Measurements from ENCODE around the gene TRPM2. TPM values are rescaled to one million over a fixed set of nuclear protein-coding genes. Genes with fewer than 3 reads are reported as not detected.

The TRPM2 gene
- total RNA-seq, 1 donor from 2014 or later = 2.8 TPM

DNA sequence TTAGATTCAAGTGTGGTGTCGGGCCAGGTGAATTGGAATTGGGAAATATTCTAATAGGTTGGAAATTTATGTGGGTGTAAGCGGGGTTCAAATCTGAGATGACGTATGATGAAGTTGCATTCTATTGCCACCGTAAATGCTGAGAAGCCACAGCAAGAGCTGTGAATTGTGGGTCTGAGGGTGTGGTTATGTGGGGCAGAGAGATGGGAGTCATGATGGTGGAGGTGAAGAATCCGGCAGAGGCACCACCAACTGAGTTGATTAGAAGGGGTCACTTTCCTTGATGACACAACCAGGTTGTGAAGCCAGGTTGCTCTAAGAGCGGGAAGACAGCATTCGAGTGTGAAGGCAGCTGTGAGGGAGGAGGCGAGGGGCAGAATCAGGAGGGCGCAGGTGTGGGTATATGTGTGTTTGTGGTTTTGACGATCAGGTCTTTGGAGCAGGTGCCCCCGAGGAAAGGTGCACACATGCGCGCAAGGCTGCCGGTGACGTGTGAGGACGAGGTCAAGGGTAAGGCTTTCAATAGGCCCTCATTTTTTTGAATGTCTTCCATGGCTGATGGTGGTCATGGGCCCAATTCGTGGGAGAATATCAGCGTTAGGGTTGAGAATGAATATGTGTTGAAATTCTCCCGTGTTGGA, 120.6 kb downstream of the TRPM2 start:
- H3K27me3 ChIP-seq (ENCODE audit: control insufficient read depth, insufficient read depth, low read length) = no peaks in the 10 kb centered on the region
- no peak overlapping the region for H3K4me3 ChIP-seq (ENCODE audit: low read depth, low read length)
- TF ChIP-seq, protein P1, sequence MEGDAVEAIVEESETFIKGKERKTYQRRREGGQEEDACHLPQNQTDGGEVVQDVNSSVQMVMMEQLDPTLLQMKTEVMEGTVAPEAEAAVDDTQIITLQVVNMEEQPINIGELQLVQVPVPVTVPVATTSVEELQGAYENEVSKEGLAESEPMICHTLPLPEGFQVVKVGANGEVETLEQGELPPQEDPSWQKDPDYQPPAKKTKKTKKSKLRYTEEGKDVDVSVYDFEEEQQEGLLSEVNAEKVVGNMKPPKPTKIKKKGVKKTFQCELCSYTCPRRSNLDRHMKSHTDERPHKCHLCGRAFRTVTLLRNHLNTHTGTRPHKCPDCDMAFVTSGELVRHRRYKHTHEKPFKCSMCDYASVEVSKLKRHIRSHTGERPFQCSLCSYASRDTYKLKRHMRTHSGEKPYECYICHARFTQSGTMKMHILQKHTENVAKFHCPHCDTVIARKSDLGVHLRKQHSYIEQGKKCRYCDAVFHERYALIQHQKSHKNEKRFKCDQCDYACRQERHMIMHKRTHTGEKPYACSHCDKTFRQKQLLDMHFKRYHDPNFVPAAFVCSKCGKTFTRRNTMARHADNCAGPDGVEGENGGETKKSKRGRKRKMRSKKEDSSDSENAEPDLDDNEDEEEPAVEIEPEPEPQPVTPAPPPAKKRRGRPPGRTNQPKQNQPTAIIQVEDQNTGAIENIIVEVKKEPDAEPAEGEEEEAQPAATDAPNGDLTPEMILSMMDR (IDR thresholded peaks at IDR 0.05; ENCODE audit: insufficient read depth, low read length, poor library complexity, severe bottlenecking) = no peak
- H3K36me3 ChIP-seq (ENCODE audit: control insufficient read depth, insufficient read depth, low read length) = no peaks in the 10 kb centered on the region
- no peak for DNase-seq (ENCODE audit: low read depth)

DNA sequence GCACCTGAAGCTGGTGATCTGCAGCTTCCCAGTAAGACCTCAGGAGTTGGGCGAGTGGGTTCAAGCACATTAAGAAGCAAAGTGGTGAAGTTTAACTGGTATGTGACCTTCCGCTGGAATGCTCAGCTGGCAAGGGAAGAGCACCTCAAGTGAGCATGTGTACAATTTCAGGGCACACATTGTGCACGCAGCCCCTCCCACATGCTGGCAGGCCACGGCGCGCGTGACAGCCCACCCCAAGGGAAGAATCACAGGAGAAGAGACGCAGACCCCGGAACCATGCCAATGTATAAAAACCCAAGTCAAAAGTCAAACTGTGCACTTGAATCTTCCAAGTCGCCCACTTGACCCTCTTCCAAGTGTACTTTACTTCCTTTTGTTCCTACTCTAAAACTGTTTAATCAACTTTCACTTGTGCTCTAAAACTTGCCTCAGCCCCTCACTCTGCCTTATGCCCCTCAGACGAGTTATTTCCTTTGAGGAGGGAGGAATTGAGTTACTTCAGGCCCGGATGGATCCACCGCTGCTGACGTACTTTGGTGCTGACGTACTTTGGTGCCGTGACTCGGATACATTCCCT, 121.9 kb downstream of the TRPM2 start:
- DNase-seq (ENCODE audit: low read depth) = no peak
- Histone ChIP-seq H3K27me3 (ENCODE audit: control insufficient read depth, insufficient read depth, low read length) (no peaks in the 10 kb centered on the region), H3K4me3 (ENCODE audit: low read depth, low read length) (no peak overlapping the region), H3K36me3 (ENCODE audit: control insufficient read depth, insufficient read depth, low read length) (no peaks in the 10 kb centered on the region)
- TF ChIP-seq, protein P1 (IDR thresholded peaks at IDR 0.05; ENCODE audit: insufficient read depth, low read length, poor library complexity, severe bottlenecking) = no peak

DNA sequence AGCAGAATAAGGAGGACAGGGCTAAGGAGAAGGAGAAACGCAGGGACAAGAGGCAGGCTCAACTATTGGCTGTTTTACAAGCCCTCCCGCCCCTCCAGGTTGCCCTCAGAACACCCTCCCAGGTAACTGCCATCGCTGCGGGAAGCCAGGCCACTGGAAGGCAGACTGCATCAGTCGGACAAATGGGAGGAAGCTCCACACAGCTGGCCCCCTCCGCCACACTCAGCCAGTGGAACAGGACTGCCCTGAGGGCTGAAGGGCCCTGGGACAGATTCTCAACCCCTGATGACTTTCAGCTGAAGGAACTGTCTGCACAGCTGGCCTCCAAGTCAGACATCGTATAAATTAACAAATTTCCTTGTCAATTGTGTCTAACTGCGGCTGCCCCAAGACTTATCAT, 123.7 kb downstream of the TRPM2 start:
- H3K27me3 ChIP-seq (ENCODE audit: control insufficient read depth, insufficient read depth, low read length) = no peaks in the 10 kb centered on the region
- no peak for DNase-seq (ENCODE audit: low read depth)
- TF ChIP-seq, protein P1 (IDR thresholded peaks at IDR 0.05; ENCODE audit: insufficient read depth, low read length, poor library complexity, severe bottlenecking) = no peak
- no peaks in the 10 kb centered on the region for H3K36me3 ChIP-seq (ENCODE audit: control insufficient read depth, insufficient read depth, low read length)
- H3K4me3 ChIP-seq (ENCODE audit: low read depth, low read length) = no peak overlapping the region

DNA sequence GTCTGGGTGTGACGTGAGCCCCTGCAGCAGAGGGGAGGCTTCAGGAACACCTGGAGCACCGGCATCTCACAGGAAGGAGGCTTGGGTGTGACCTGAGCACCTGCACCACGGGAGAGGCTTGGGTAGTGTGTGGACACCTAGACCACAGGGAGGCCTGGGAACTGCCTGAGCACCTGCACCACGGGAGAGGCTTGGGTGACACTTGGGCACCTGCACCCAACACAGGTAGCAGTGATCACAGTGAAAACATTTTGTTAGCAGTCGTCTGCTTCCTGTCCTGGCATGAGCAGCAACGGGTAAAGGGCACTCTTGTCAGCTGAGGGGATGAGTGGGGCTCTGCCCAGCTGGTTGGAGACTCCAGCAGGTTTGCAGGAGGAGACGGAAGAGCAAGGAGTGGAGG, 124.3 kb downstream of the TRPM2 start:
- no peak for DNase-seq (ENCODE audit: low read depth)
- Histone ChIP-seq H3K36me3 (ENCODE audit: control insufficient read depth, insufficient read depth, low read length) (no peaks in the 10 kb centered on the region), H3K4me3 (ENCODE audit: low read depth, low read length) (no peak overlapping the region), H3K27me3 (ENCODE audit: control insufficient read depth, insufficient read depth, low read length) (no peaks in the 10 kb centered on the region)
- TF ChIP-seq, protein P1 (IDR thresholded peaks at IDR 0.05; ENCODE audit: insufficient read depth, low read length, poor library complexity, severe bottlenecking) = no peak

DNA sequence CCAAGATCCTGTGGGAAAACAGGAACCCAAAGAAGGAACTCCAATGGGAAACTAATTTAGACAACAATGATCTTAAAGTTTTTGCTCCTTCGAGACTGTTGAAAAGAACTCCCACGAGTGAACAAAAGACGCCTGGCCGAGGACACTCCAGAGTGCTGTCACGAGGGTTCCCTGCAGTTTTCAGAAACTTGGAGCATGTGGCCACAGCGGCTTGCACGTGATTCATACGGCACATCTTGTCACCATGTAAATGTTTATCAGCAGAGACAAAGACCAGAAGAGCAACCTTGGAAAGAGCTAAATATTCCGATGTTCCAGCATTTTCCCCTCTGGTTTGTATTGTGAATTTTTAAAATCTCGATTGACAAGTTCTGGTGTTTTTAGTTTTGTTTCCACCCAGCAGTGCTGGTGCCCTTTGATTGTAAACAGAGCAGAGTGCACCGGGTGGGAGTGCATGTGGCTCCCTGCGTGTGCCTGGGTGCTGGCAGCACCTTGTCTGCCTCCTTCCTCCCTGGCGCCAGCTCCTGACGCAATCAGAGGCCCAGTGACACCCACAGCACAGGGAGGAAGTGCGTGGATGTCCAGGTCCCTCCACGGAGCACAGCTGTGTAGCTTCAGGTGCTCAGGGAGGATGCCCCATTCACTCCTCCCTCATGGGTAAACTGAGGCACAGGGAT, 124.8 kb downstream of the TRPM2 start:
- no peak for DNase-seq (ENCODE audit: low read depth)
- TF ChIP-seq, protein P1 (IDR thresholded peaks at IDR 0.05; ENCODE audit: insufficient read depth, low read length, poor library complexity, severe bottlenecking) = no peak
- H3K4me3 ChIP-seq (ENCODE audit: low read depth, low read length) = no peak overlapping the region
- H3K36me3 ChIP-seq (ENCODE audit: control insufficient read depth, insufficient read depth, low read length) = no peaks in the 10 kb centered on the region
- H3K27me3 ChIP-seq (ENCODE audit: control insufficient read depth, insufficient read depth, low read length) = no peaks in the 10 kb centered on the region

Measured in kidney epithelial cell (primary cell).